ENCODE results near the gene ATP6V1G1.
A peak's percentile ranks its signal among the peaks of the same experiment; 100 is the strongest.

ATP6V1G1 gene

DNA sequence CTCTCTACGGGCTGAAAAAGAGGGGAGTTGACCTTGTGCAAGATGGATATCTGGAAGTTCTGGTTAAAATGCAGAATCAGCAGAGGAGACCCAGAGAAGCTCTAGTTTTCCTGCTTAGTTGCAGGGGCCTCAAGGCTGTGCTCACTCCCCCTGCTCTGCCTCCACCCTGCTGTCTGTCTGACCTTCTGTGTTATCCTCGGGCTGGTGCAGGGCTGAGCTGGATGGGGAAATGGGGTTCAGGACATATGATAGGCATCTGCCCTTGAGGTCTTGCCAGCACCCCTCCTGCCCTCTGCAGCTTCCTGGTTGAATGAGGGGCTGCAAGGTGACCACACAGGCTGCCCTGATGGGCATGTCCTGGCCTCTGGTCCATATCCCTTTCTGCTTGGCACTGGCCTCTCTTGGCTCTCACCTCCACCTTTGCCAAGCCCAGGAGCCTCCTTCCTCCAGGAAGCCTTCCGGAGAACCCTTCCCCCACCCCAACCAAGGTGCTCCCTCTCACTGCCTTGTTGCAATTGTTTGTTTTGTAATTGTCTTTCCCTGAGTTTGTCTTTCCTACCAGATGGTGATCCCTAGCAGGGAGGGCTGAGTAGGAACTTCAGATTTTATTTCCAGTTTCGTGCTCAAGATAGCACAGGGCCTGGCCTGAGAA is 24.8 kb downstream of the ATP6V1G1 start:
- no peak for DNase-seq (ENCODE audit: low read depth)

DNA sequence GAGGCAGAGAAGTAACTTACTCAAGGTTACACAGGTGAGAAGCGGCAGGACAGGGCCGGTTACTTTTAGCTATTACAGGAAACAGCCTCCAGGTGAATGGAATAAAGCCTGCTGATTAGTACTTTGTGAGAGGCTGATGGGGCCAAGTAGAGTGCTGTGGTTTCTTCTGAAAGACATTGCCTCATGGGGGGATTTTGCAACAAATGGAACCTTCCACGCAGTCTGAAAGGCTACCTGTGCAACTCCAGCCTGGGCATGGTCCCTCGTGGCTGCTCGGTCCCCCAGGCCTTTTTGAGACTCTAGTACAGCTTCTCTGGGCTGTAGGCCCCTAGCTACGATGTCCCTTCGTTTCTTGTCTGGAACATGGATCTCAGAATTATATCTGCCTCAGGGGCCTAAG is 25.5 kb downstream of the ATP6V1G1 start:
- no peak for DNase-seq (ENCODE audit: low read depth)

DNA sequence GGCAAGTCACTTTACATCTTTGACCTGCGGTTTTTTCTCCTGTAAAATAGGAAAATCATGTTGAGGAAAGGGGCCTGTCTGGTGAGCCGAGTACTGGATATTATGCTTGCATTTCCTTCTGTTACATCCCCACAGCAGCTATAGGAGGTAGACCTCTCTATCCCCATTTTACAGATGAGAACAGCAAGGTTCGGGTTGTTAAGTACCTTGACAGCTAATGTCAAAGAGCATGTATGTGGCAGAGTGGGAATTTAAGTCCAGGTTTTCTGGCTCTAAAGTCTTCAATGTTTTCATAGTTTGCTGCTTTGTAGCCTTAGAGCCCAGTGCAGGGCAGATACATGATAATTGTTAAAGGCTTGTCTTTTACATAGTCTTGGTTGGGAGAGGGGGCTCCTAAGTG is 26.4 kb downstream of the ATP6V1G1 start:
- DNase-seq (ENCODE audit: low read depth): no peak

DNA sequence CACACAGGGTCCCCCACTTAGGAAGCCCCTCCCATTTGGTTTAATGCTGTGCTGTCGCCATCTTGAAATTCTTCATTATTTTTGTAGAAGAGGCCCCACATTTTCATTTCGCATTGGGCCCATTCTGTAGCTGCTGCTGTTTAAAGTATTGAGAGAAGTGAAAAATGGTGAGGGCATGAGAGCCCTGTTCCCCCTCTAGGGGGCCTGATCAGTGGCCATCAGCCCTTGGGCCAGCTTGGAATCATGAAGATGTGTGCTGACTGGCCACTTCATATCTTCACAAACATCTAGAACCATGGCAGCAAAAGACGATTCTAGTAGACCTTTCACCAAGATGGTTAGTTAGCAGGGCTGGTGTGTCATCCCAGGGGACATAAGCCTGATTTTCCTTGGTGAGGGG is 26.8 kb downstream of the ATP6V1G1 start:
- DNase-seq (ENCODE audit: low read depth): no peak

DNA sequence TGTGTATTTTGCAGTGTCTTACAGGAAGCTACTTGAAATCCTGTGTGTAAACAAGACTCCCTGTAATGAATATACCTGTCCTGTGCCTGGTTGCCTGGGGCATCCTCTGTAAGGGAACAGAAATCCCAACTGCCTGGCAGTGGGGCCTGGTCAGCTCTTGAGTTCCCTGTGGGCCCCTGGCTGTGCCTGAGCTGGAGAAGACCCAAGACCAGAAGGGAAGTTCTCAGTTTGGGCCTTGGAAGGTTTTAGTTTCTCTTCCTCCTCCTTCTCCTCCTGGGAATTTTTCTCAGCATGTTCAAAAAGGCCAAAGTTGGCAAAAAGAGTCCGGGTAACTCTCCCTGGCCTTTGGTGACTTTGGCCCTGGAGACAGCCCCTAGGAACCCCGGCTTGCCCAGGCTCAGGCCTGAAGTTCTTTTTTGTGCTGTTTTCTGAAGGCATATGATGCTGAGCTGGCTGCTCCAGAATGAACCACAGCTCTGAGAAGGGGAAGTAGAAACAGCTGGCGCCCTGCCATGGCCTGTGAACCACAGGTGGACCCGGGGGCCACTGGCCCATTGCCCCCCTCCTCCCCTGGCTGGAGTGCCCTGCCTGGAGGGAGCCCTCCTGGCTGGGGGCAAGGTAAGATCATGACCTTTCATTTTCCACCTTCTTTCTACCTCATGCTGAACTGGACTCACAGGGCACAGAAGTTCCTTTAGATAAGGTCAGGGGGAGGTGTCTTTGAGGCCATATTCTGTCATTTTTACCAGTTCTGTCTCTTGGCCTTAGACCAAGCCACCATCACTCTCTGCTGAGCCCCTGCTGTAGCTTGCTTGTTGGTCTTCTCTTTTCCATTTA is 29.3 kb downstream of the ATP6V1G1 start:
- DNase-seq (ENCODE audit: low read depth): no peak

DNA sequence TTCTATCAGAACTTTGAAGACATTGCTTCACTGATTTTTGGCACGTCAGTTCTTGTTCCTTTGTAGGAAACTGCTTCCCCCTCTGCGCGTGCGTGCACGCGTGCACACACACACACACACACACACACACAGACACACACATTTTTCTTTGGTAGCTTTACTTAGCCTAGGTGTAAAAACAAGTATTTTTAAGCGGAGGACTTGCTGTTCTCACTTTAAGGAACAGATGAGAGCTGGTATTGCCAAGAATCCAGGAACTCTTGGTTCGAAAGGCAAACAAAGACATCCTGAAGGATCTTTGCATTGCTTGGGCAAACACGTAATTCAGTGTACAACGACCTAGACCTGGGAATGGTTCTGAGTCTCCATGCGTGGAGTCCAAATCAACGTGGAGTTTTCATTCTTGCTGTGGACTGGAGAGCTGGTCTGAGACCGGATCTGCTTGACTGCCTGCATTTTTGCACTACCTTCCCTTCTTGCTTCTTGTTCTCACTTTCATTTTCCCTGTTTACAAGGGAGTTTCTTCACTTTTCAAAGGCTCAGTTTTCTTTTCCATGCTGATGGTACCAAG is 31.7 kb downstream of the ATP6V1G1 start:
- no peak for DNase-seq (ENCODE audit: low read depth)

DNA sequence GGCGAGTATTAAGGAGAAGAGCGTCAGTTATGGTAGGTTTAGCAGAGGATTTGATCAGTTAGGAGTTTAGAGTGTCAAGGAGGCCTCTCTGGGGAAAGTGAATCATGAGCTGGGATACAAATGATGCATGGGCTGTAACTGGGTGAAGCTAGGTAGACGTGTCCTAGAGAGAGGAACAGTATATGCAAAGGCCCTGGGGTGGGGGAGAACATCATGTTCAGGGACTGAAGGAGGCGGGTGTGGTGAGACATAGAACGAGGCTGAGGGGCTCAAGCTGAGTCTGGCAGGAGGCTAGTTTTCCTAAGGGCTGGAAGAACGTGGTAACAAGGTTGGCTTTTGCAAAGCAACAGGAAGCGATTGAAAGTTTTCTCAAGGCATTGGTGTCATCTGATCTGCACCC is 34.0 kb downstream of the ATP6V1G1 start:
- no peak for DNase-seq (ENCODE audit: low read depth)

DNA sequence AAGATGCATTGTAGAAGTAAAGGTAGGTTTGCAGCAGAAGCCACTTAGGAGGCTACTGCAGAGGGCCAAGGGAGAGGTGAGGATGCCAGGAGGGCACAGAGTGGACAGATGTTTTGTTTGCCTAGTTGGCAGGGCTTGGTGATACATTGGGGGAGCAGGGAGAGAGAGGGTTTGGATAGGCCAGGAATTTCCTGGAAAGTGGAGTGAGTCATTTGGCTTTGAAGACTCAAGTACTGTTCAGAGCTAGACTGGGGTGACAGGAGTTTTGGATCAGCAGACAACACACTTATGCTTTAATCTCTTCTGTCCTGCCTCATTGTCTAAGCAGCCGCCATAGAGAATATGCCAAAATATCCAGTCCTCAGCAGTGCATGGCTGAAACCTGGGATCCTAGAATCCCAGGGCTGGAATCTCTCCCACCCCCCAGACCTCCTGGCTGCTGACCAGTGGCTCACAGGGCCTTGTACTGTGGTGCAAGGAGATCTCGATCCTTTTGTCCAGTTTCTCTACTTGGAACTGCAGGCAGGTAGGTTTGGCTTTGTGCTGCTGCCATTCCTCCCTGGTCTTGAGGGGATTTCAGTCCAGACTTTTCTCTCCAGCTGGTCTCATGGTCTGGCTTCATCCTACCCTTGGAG is 34.5 kb downstream of the ATP6V1G1 start:
- peak; percentile 40 for DNase-seq (ENCODE audit: low read depth)

DNA sequence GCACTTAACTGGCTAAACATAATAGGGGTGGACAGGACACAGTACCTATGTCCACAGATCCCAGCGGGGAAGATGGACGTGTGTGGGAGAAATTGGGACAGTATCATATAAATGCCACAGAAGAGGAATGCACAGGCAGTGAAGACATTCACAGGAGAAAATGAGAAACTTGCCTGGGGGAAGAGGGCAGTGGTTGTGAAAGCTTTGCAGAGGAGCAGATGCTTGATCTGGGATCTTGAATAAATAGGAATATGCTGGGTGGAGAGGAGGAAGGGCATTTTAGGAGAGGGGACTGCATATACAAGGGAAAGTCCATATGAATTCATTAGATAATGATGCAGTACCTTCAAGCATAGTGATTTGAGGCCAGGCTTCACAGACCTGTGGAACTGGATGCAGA is 37.1 kb downstream of the ATP6V1G1 start:
- DNase-seq (ENCODE audit: low read depth): no peak

DNA sequence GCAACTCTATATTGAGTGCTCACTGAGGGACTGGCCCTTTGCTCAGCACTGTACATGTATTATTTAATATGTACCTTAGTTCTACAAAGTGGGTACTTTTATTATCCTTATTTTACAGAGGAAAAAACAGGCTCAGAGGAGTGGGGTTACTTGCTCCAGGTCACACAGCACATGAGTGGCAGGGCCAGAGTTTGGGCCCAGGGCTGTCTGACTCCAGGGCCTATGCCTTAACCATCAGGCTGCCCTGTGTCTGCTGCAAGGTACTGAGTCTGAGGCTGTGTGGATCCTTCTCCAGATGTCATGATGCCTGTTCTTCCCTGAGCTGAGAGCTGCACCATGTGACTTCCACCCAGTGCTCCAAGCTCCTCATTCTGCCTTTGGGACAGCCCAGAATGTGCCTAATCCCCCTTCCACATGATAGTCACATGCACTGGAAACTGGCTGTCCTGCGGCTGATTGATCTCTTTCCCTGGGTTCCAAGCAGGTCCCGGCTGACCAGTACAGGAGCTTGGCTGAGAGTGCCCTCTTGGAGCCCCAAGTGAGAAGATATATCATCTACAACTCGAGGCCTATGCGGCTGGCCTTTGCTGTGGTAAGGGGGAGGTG is 38.9 kb downstream of the ATP6V1G1 start:
- no peak for DNase-seq (ENCODE audit: low read depth)

DNA sequence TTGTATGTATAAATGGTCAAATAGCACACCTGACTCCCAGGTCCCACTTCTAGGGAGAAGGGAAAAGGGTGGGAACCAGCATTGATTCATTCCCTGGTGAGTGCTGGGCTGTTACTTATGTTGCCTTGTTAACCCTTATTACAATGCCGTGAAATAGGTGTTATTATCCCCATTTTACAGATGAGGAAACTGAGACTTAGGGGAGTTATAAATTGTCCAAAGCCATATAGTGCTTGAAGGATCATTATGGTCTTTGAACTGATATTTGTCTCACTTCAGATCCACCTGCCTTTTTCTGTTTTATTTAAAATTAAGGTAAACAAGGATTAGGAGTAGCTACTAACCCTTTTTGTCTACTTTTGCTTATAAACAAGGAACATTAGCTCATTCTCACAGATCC is 40.0 kb downstream of the ATP6V1G1 start:
- DNase-seq (ENCODE audit: low read depth): no peak

DNA sequence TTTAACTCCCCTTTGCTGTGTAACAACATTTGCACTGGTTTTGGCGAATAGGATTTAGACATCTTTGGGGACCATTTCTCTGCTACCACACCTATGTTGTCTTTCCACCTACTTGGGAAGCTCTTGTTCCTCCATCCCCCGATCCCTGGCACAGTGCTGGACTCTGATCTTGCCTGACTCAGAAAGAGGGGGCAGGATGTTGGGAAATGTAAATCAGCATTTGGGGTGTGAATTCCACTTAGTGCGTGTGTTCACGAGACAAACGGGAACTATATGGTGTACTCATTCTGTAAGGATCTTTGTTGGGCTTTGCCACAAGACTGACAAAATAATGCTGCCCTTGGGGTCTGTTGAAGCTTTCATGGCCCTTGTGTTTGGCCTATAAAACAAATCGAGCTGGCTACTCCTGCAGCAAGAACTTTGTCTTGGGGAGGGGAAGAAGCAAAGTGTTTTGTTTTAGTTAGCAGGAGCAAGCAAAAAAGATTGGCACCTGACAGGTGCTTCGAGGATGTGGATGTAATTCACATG is 42.1 kb downstream of the ATP6V1G1 start:
- DNase-seq (ENCODE audit: low read depth): no peak

DNA sequence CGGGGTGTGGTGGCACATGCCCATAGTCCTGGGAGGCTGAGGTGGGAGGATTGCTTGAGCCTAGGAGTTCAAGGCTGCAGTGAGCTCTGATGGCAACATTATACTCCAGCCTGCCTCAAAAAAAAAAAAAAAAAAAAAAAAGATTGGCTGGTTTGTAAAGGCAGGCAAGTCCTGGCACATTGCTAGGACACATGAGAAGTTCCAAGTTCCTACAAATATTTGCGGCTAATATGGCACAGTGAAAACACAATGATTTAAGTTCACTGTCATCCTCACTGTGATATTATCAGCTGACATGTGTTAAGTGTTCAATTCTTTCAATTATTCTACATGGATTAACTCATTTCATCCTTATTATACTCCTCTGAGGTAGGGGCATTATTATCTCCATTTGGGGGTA is 43.6 kb downstream of the ATP6V1G1 start:
- DNase-seq (ENCODE audit: low read depth): no peak

DNA sequence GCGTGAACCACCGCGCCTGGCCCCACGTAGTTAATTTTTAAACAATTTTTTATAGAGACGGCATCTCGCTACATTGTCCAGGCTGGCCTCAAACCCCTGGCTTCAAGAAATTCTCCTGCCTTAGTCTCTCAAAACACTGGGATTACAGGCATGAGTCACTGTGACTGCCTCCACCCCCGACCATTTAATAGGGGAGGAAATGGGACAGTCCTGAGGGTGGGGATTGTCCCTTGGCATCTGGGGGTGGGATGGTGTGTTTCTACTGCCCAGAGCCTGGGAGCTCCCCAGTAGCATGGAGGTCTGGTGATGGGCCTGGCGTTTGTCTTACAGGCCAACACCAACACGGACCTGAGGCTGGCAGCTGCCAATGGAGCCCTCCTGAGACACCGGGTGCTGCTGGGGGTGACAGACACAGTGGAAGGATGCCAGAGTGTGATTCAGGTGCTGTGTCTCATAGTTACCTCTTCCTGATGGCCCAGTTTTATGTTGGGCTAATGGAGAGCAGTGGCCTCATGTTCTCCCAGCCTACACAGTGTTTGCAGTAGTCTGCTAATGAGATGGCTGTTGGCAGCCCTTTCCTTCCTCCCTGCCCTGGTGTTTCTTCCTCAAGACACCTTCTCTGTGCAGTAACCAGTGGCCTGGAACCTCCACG is 46.0 kb downstream of the ATP6V1G1 start:
- DNase-seq (ENCODE audit: low read depth): no peak

DNA sequence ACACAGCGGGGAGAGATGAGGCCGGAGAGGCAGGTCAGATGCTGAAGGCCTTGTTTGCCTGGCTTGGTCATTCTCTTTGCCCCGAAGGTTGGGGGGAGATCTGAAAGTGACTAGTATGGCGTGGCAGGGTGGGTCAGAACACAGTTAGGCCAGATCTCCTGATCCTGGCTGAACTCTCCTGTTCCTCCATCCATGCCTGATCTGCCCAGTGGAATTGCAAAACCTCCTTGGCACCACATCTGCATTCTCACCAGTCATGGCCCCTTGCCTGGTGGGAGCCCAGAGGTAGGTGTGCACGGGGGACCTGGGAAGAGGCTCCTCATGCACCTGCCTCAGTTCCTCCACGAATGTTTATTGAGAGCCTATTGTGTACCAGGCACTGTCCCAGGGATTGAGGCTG is 46.8 kb downstream of the ATP6V1G1 start:
- no peak for DNase-seq (ENCODE audit: low read depth)

DNA sequence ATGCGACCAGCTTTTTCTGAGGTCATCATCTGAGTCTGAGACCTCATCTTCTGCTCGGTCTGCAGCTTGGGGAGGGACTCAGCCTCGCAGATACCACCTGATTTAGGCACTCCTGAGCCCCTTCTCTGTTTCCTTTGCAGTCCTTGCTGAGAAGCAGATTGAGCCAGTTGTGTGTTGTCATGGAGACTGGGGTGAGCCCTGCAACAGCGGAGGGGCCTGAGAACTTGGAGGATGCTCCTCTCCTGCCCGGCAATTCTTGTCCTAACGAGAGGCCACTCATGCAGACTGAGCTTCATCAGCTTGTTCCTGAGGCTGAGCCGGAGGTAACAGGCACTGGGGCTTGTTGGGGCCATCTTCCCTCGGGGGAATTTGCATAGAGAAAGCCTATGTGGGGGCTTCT is 50.8 kb downstream of the ATP6V1G1 start:
- DNase-seq (ENCODE audit: low read depth): no peak

DNA sequence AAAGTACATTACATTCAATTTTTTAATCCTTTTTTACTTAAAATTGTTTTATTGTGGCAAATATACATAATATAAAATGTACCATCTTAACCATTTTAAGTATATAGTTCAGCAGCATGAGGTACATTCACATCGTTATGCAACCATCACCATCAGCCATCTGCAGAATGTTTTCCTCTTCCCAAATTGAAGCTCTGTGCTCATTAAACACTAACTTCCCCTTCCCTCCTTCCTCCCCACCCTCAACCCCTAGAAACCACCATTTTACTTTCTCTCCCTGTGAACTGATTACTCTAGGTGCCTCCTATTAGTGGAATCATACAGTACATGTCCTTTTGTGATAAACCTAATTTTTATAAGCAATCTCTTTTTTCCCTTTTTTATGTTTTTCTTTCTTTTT is 54.4 kb downstream of the ATP6V1G1 start:
- DNase-seq (ENCODE audit: low read depth): no peak

DNA sequence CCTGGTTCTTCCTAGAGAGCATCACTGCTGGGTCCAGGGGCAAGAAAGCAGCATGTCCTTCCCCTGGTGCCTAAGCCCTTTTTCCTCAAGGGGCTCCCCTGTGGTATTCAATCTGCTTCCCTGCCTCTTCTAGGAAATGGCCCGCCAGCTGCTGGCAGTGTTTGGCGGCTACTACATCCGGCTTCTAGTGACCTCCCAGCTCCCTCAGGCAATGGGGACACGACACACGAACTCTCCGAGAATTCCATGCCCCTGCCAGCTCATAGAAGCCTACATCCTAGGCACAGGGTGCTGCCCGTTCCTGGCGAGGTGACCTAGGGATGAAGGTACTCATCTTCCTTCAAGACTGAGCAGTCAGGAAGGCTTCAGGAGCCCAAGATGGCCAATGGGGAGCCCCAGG is 55.4 kb downstream of the ATP6V1G1 start:
- DNase-seq (ENCODE audit: low read depth): no peak

DNA sequence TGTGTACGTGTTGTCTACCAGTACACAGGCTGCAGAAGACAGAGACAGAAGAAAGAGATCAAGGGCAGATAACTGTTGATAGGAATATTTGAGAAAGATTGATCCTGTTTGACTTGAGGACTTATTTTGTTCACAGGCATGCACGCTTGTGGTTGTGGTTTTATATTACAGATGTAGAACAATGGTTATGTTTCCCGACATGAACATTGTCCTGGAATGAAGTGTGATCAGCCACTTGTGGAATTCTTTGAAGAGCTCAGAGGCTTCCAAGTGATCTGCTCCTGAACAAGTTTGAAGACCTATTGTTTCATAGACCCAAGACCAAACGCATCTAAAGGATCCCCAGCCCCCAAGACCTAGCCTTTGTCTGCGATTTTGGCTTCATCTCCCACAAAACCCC is 56.3 kb downstream of the ATP6V1G1 start:
- no peak for DNase-seq (ENCODE audit: low read depth)

All from HS-27A (cell line).